Measurements from ENCODE around the gene SAMD3.

DNA sequence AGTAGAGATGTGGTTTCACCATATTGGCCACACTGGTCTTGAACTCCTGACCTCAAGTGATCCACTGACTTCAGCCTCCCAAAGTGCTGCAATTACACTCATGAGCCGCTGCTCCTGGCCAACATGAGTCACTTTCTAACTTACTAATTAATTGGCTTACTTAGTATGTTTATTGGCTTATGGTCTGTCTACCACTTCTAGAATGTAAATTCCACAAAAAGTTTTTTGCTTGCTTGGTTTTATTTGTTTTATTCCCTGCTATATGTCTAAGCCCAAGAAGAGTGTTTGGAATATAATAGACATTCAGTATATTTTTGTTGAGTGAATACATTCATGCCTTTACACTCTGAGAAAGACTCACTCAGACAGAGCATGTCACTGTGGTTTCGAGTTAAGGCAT lies 86.0 kb downstream of the SAMD3 start:
- TF ChIP-seq POLR2A (IDR thresholded peaks at IDR 0.05; ENCODE audit: borderline replicate concordance, extremely low read depth, insufficient read depth, insufficient read length) (no peak), EZH2phosphoT487 (IDR thresholded peaks at IDR 0.05; ENCODE audit: borderline replicate concordance) (no peak), CBX3 (IDR thresholded peaks at IDR 0.05; ENCODE audit: low read depth) (no peak), SP1 (IDR thresholded peaks at IDR 0.05; ENCODE audit: low read depth) (no peak), FOSL1 (IDR thresholded peaks at IDR 0.05; ENCODE audit: low read depth) (no peak)
- TF ChIP-seq, protein P1, sequence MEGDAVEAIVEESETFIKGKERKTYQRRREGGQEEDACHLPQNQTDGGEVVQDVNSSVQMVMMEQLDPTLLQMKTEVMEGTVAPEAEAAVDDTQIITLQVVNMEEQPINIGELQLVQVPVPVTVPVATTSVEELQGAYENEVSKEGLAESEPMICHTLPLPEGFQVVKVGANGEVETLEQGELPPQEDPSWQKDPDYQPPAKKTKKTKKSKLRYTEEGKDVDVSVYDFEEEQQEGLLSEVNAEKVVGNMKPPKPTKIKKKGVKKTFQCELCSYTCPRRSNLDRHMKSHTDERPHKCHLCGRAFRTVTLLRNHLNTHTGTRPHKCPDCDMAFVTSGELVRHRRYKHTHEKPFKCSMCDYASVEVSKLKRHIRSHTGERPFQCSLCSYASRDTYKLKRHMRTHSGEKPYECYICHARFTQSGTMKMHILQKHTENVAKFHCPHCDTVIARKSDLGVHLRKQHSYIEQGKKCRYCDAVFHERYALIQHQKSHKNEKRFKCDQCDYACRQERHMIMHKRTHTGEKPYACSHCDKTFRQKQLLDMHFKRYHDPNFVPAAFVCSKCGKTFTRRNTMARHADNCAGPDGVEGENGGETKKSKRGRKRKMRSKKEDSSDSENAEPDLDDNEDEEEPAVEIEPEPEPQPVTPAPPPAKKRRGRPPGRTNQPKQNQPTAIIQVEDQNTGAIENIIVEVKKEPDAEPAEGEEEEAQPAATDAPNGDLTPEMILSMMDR (IDR thresholded peaks at IDR 0.05 in 2 of 3, conservative IDR thresholded peaks at IDR 0.05 in 1 of 3; ENCODE audit: borderline replicate concordance in 1 of 3, insufficient read depth in 1 of 3, low read depth in 2 of 3, low read length in 2 of 3): no peak
- TF ChIP-seq, protein P2, sequence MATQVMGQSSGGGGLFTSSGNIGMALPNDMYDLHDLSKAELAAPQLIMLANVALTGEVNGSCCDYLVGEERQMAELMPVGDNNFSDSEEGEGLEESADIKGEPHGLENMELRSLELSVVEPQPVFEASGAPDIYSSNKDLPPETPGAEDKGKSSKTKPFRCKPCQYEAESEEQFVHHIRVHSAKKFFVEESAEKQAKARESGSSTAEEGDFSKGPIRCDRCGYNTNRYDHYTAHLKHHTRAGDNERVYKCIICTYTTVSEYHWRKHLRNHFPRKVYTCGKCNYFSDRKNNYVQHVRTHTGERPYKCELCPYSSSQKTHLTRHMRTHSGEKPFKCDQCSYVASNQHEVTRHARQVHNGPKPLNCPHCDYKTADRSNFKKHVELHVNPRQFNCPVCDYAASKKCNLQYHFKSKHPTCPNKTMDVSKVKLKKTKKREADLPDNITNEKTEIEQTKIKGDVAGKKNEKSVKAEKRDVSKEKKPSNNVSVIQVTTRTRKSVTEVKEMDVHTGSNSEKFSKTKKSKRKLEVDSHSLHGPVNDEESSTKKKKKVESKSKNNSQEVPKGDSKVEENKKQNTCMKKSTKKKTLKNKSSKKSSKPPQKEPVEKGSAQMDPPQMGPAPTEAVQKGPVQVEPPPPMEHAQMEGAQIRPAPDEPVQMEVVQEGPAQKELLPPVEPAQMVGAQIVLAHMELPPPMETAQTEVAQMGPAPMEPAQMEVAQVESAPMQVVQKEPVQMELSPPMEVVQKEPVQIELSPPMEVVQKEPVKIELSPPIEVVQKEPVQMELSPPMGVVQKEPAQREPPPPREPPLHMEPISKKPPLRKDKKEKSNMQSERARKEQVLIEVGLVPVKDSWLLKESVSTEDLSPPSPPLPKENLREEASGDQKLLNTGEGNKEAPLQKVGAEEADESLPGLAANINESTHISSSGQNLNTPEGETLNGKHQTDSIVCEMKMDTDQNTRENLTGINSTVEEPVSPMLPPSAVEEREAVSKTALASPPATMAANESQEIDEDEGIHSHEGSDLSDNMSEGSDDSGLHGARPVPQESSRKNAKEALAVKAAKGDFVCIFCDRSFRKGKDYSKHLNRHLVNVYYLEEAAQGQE (IDR thresholded peaks at IDR 0.05; ENCODE audit: low read depth): no peak
- TF ChIP-seq, protein P3, sequence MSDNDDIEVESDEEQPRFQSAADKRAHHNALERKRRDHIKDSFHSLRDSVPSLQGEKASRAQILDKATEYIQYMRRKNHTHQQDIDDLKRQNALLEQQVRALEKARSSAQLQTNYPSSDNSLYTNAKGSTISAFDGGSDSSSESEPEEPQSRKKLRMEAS (IDR thresholded peaks at IDR 0.05): no peak

Data from HCT116 (cell line).